HG02870 (cell line): Measurements from ENCODE around the gene CBX8.

Experiments
- ATAC-seq: cut with Tn5 transposase; IDR thresholded peaks from one replicate; pipeline ENCODE4 v1.9.1; 2021; ENCODE audit warnings: mild to moderate bottlenecking, moderate library complexity; ENCODE audit not compliant: unreplicated experiment

CBX8 gene

DNA sequence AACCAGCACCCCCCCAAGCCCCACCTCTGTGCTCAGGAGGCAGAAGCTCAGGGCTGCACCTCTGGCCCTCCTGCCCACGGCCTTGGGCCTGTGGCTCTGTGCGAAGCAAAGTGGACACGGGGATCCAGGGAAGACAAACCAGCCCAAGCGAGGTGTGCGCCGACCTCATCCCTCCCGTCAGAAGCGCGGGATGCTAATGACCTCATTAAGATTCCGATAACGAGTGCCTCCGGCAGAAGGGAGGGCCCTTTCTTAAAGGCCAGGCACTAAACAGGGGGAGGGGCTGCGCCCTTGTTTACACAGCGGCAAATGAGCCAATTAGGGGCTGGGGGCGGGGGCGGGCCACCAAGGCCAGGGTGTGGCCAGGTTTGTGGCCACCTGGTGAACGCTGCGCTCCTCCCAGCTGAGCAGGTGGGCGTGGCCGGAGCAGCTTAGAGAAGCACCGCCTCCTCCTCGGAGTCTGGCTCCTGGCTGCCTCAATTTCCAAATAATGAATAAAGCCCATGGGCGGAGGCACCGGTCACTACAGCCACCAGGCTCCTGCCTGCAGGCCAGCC lies 39.2 kb upstream of the CBX8 start:
- ATAC-seq = no peak

DNA sequence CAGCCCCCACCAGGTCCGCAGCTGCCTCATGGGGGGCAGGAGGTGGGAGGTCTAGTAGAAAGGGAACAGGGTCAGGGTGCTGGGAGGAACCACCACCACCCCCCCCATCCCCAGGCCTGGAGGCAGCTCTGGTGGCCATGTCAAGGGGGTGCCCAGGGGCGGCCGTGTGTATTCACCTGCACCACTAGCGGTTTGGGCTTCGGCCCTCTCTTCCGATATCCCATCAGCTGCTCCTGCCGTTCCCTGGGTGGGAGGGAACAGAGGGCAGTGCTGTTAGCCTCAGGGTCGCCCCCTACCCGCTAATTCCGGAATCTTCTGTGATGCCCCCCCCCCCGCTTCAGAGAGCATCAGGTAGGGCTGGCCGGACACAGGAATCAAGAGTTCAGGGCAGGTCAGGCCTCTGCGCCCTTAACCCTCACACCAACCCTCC lies 38.6 kb upstream of the CBX8 start:
- ATAC-seq = no peak

DNA sequence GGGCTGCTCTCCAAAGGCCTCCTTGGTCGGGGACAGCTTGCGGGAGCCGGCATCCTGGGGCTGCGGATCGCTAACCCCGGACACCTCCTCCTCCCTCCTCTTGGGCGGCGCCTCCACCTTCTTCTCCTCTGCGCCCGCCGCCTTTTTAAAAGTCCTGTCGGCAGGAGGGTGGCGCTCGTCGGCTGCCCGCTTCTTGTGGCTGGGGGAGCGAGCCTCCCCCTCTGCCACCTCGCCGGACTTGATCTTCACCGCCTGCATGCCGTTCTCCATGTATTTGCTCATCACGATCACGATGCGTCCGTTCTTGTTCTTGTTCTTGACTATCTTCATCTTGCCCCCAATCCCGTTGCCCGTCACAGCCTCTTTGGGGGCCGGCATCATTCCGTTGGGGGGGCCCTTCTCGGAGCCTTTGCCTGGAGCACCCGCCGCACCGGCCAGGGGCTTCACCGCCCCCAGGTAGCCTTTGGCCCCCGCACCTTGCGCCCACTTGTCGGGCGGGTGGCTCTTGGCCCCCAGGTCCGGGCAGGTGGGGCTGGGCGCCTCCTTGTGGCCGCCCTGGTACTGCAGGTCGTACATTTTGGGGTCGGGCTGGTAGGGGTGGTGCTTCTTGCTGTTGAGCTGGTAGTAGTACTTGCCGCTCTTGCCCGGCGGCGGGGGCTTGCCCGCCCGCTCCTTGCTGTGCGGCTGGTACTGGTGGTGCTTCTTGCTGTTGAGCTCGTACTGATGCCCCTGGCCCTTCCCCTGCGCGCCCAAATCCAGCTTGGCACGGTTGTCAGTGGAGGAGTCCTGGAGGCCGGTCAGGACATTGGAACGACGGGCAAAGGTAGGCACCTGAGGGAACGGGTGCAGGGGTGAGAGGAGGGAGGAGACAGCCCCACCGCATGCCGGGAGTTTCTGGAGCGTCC lies 37.9 kb upstream of the CBX8 start:
- ATAC-seq = no peak

GRCh38 chr17:79833744-79834564 lies 37.1 kb upstream of the CBX8 start:
- ATAC-seq = no peak

- no peak for ATAC-seq
These were observed 36.2 kb upstream of the CBX8 start for GRCh38 chr17:79833110-79833450.

DNA sequence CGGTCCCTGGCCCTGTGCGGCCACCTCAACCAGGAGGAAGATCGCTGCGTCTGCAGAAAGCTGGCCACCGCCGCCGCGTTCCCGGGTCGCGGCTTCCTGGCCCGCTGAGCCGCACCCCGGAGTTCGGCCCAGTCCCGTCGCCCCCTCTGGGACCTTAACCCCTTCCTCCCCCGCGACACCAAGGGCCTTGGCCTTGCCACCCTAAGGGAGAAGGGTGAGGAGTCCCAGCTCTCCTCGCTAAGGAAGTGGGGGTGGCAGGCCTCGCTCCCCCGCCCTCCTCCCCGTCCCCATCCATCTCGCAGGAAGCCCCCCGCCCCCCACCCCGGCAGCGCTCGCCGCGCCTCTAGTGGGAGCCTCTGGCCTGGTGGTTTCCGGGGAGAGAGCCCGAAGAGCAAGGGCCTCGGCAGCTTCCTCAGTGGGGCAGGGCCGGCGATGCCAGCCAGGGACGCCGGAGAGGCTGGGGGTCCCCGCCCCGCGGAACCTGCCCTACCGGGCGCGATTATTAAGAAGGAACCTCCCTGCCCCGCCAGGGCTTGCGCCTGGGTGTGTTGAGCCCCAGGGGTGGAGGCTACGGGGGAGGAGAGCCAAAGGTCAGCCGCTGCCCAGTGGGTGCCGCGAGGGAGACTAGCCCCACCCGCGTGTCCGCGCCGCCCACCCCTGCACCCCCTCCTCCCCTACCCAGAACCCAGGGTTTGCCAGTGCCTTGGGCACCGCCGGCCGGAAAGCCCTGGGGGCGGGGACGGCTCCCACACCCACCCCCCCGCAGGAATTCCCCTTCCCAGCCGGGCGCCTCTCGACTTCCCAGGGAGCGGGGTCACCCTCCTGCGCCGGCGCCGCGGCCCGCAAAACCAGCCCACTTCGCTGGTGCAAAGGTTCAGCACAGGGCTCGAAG lies 35.6 kb upstream of the CBX8 start:
- no peak for ATAC-seq

- no peak for ATAC-seq
These were observed 34.7 kb upstream of the CBX8 start for GRCh38 chr17:79831265-79832217.

DNA sequence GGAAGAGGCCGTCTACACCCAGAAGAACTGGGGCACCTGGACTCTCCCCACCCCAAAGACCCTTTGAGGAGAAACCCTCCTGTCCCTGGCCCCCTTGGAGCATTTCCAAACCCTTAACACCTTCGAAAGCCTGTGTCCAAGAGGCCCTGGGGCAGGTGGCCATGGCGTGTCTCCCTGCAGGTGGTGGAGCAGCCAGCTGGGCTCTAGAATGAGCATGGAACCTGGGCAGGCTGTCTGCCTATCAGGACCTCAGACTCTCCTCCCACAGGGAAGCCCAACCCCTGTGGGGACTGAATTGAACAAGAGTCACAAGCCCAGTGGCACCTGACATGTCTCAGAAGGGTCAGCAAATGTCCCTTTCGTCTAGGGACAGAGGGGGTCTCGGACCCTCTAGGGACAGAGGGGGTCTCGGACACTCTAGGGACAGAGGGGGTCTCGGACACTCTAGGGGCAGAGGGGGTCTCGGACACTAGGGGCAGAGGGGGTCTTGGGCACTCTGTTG lies 33.9 kb upstream of the CBX8 start:
- ATAC-seq = no peak

DNA sequence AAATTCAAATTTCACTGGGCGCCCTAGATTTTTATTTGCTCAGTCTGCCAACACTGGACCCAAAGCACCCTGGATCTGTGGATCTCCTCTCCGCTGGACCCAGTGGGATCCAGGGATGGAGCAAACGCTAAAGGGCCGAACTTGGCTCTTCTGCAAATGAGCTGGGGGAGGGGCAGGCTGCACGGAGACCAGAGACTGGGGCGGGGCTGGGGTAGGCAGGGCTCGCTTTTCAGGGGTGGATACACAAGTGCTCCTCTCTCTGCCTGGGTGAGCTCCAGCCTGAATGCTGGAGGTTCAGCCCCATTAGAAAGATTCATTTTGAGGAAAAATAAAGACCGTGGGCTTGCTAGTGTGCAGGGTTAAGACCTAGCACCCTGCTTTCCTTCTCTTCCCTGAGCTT lies 33.4 kb upstream of the CBX8 start:
- ATAC-seq = no peak

DNA sequence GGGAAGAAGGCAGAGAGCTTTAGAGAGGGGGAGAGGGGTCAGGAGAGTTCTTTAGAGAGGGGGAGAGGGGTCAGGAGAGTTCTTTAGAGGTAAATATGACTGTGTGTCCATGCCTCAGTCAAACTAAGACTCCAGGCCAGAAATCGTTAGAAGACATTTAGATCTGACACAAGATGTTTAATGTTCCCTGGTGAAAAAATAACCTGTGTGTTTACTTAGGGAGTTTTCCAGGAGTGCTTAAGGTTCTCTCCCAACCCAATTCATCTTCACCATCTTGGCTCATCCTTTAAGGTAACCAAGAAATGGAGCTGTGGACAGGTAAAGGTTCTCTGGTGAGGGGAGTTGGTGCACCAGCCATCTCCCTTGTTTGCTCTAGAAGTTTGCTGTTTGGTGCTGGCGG lies 32.6 kb upstream of the CBX8 start:
- no peak for ATAC-seq

- no peak for ATAC-seq
These were observed 32.1 kb upstream of the CBX8 start for GRCh38 chr17:79829004-79829403.

DNA sequence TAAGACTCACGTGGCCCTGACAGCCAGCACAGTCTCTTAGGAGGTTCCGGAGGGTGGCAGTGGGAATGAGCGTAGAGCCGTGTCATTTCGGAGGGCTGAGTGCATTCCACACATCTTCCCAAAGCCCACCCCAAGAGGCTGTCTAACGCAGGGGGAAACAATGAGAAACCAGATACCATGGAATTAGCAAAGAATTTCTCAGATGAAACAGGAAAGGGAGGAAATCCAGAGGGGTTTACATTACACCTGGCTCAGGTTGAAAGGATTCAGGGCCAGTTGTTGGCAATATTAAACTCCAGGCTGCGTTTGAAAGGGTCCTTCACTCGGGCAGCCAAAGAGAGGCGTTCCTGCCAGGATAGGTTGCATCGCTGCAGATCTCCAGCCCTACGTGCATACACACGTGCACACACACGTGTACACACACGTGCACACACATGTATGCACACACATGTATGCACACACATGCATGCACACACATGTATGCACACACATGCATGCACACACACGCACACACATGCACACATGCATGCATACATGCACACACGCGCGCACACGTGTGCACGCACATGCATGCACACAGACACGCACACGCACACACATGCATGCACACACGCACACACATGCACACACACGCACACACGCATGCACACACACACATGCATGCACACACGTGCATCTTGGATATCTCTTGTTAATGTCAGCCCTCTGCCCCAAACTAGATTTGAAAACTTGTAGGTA lies 30.1 kb upstream of the CBX8 start:
- ATAC-seq = no peak

- ATAC-seq = no peak
These were observed 29.4 kb upstream of the CBX8 start for GRCh38 chr17:79826204-79826680.

GRCh38 chr17:79825580-79825921 lies 28.7 kb upstream of the CBX8 start:
- no peak for ATAC-seq

DNA sequence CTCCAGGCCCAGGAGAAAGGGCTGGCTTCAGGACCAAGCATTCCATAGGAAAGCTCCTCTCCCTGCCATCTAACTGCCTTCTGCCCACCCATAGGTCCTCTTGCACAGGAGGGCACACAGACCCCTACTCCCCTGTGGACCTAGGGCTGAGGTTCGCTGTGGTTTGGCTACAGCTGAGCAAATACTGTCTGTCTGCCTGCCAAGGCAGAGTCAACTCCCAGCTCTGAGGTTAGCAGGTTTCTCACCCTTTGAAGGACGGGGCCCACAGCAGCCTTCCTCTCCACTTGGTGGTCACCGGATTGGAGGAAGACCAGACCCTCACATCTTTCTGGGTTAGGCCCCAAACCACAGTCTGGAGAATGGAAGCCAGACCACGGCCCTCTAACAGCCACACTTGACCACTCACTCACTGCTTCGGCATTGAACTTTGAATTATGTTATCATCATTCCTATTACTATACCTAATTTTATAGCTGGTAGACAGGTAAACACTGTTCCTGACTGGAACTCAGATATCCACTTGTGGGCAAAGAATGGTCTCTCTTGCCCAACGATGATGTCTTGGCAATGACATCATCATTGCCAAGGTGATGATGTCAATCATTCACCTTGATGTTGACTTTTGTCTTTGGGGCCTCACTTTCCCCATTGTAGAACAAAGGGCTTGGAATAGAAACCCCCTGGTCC lies 28.2 kb upstream of the CBX8 start:
- no peak for ATAC-seq

- no peak for ATAC-seq
These were observed 27.4 kb upstream of the CBX8 start for GRCh38 chr17:79824234-79824633.

- ATAC-seq = no peak
These were observed 25.8 kb upstream of the CBX8 start for GRCh38 chr17:79822583-79823124.
